ENCODE data around the gene NXPE1.

Gene NXPE1

GRCh38 chr11:114522818-114523217, 36.9 kb downstream of the NXPE1 start:
- TF ChIP-seq CTCF (IDR thresholded peaks at IDR 0.05; ENCODE audit: insufficient read depth, low read depth, low read length, missing control alignments): no peak
- no peak overlapping the region for H3K4me3 ChIP-seq (ENCODE audit: low read length)
- DNase-seq (ENCODE audit: low read depth): no peak

GRCh38 chr11:114511538-114511937, 48.1 kb downstream of the NXPE1 start:
- no peak for DNase-seq (ENCODE audit: low read depth)
- H3K4me3 ChIP-seq (ENCODE audit: low read length): no peak overlapping the region
- TF ChIP-seq CTCF (IDR thresholded peaks at IDR 0.05; ENCODE audit: insufficient read depth, low read depth, low read length, missing control alignments): no peak

- no peak for DNase-seq (ENCODE audit: low read depth)
- no peak overlapping the region for H3K4me3 ChIP-seq (ENCODE audit: low read length)
- no peak for TF ChIP-seq CTCF (IDR thresholded peaks at IDR 0.05; ENCODE audit: insufficient read depth, low read depth, low read length, missing control alignments)
Observed at GRCh38 chr11:114511079-114511478, 48.6 kb downstream of the NXPE1 start.

- no peak for TF ChIP-seq CTCF (IDR thresholded peaks at IDR 0.05; ENCODE audit: insufficient read depth, low read depth, low read length, missing control alignments)
- peak; percentile 41 for DNase-seq (ENCODE audit: low read depth)
- no peak overlapping the region for H3K4me3 ChIP-seq (ENCODE audit: low read length)
Observed at GRCh38 chr11:114501901-114502300, 57.8 kb downstream of the NXPE1 start.

- no peak for DNase-seq (ENCODE audit: low read depth)
Observed at GRCh38 chr11:114499756-114500155, 59.9 kb downstream of the NXPE1 start.

GRCh38 chr11:114496915-114497314, 62.8 kb downstream of the NXPE1 start:
- no peak for TF ChIP-seq CTCF (IDR thresholded peaks at IDR 0.05; ENCODE audit: insufficient read depth, low read depth, low read length, missing control alignments)
- DNase-seq (ENCODE audit: low read depth): no peak
- no peak overlapping the region for H3K4me3 ChIP-seq (ENCODE audit: low read length)

More at GRCh38 chr11:114499756-114500155, 59.9 kb downstream of the NXPE1 start:
- no peak for TF ChIP-seq CTCF (IDR thresholded peaks at IDR 0.05; ENCODE audit: insufficient read depth, low read depth, low read length, missing control alignments)
- no peak overlapping the region for H3K4me3 ChIP-seq (ENCODE audit: low read length)

GRCh38 chr11:114483929-114484328, 75.8 kb downstream of the NXPE1 start:
- no peak overlapping the region for H3K4me3 ChIP-seq (ENCODE audit: low read length)
- no peak for TF ChIP-seq CTCF (IDR thresholded peaks at IDR 0.05; ENCODE audit: insufficient read depth, low read depth, low read length, missing control alignments)
- DNase-seq (ENCODE audit: low read depth): no peak
